Esophagus squamous epithelium (tissue), 5 donors: ENCODE measurements around the gene LPAR6. TPM values are rescaled to one million over a fixed set of nuclear protein-coding genes. Genes with fewer than 3 reads are reported as not detected.

Experiments
- DNase-seq: peaks from one replicate; lab custom pipeline; 2025; lab: John Stamatoyannopoulos, UW
- H3K27ac ChIP-seq, 4 donors: fragments of 200-600 bp; sonication (generic); one replicate each; pipeline ENCODE4 v1.5.1; 2016 to 2019; ENCODE audit warnings: mild to moderate bottlenecking in 1 of 4
- H3K27me3 ChIP-seq, 4 donors: fragments of 200-600 bp; sonication (generic); 1 replicate in 3 of 4; 2 replicates in 1 of 4; pipeline versions ENCODE4 v1.5.1 to v1.6.0; 2017 to 2021; ENCODE audit warnings: antibody characterized with exemption in 1 of 4
- H3K36me3 ChIP-seq, 3 donors: fragments of 200-600 bp; sonication (generic); one replicate each; pipeline ENCODE4 v1.5.1; 2016 to 2019
- H3K4me1 ChIP-seq, 3 donors: fragments of 200-600 bp; sonication (generic); one replicate each; pipeline ENCODE4 v1.5.1; 2017 to 2019
- H3K4me3 ChIP-seq, 4 donors: fragments of 200-600 bp; sonication (generic); 1 replicate in 3 of 4; 2 replicates in 1 of 4; pipeline ENCODE4 v1.5.1; 2016 to 2019; ENCODE audit warnings: mild to moderate bottlenecking in 2 of 4, moderate library complexity in 1 of 4
- H3K9me3 ChIP-seq, 3 donors: fragments of 200-600 bp; sonication (generic); one replicate each; pipeline ENCODE4 v1.5.1; 2016 to 2019
- CTCF ChIP-seq, 6 experiments: fragments of 450-650 bp in 4 of 6; fragments of 200-600 bp in 2 of 6; sonication (generic) in 2 of 6; IDR thresholded peaks; one replicate each; pipeline ENCODE4 v1.5.1; 2016 to 2019; ENCODE audit warnings: antibody characterized with exemption in 6 of 6, mild to moderate bottlenecking in 4 of 6, moderate library complexity in 4 of 6
- POLR2A ChIP-seq, 4 donors: fragments of 450-650 bp; IDR thresholded peaks; one replicate each; pipeline ENCODE4 v1.6.1; 2017; ENCODE audit warnings: antibody characterized with exemption in 4 of 4, mild to moderate bottlenecking in 4 of 4, moderate library complexity in 3 of 4
- WGBS, 2 donors: methylation state at CpG; one replicate each; pipeline ENCODE4 v1.1.5; 2018; 5-methylcytosine and 5-hydroxymethylcytosine counted together
- intact Hi-C: fragments of 100-400 bp; cut with DNase I; formaldehyde crosslinking; loops from one replicate; pipeline ENCODE4 v1.15.0; 2022
- total RNA-seq, 4 donors: library from RNA; depleted of rRNA; stranded (reverse); fragments of >200 nt; gene quantifications; one replicate each; pipeline ENCODE4 v1.1.0, GENCODE V29; 2016
- donor health status: DM: yes; HTN: yes; CAD: no.

Gene LPAR6
- total RNA-seq, 4 donors from 2014 or later, result 50.6 to 102 (median 82.2) TPM

- peaks cover 0 to 3% (median 0%) of the 10 kb centered on the region in 3 donors for H3K9me3 ChIP-seq
- no peaks in the 10 kb centered on the region for H3K27me3 ChIP-seq
- peaks cover 0 to 41% (median 4%) of the 10 kb centered on the region in 3 donors for H3K36me3 ChIP-seq
- no peak for DNase-seq
- intact Hi-C loops, result no loop called here
- H3K4me3 ChIP-seq, result no peak overlapping the region
- WGBS, 2 donors, result 87 to 91% methylated on average over 8 of the region's 8 CpGs
- TF ChIP-seq CTCF (IDR thresholded peaks at IDR 0.05) (no peak), POLR2A (IDR thresholded peaks at IDR 0.05) (no peak)
- no peak overlapping the region for H3K27ac ChIP-seq
- no peaks in the 10 kb centered on the region for H3K4me1 ChIP-seq
Measured at GRCh38 chr13:48386816-48387215, 26.1 kb downstream of the LPAR6 start.

- 91 to 99% methylated on average over 2 of the region's 2 CpGs for WGBS, 2 donors
- DNase-seq, result no peak
- Histone ChIP-seq H3K27me3 (no peaks in the 10 kb centered on the region), H3K36me3 (peaks cover 0 to 65% (median 0%) of the 10 kb centered on the region in 3 donors), H3K4me3 (no peak overlapping the region), H3K9me3 (no peaks in the 10 kb centered on the region), H3K27ac (no peak overlapping the region), H3K4me1 (no peaks in the 10 kb centered on the region)
- TF ChIP-seq POLR2A (IDR thresholded peaks at IDR 0.05), result no peak
- no peak for TF ChIP-seq CTCF (IDR thresholded peaks at IDR 0.05)
- intact Hi-C loops, result no loop called here
Measured at GRCh38 chr13:48383384-48383783, 29.5 kb downstream of the LPAR6 start.

- no peak for DNase-seq
- no peaks in the 10 kb centered on the region for H3K27me3 ChIP-seq
- no peaks in the 10 kb centered on the region for H3K9me3 ChIP-seq
- intact Hi-C loops, result no loop called here
- TF ChIP-seq CTCF (IDR thresholded peaks at IDR 0.05) (no peak), POLR2A (IDR thresholded peaks at IDR 0.05) (no peak)
- H3K4me3 ChIP-seq, result no peak overlapping the region
- H3K4me1 ChIP-seq, result no peaks in the 10 kb centered on the region
- peaks cover 0 to 78% (median 0%) of the 10 kb centered on the region in 3 donors for H3K36me3 ChIP-seq
- H3K27ac ChIP-seq, result no peak overlapping the region
Measured at GRCh38 chr13:48380581-48380980, 32.3 kb downstream of the LPAR6 start.

GRCh38 chr13:48377857-48378256 is 35.1 kb downstream of the LPAR6 start:
- H3K9me3 ChIP-seq, result no peaks in the 10 kb centered on the region
- intact Hi-C loops, result no loop called here

GRCh38 chr13:48370815-48371214 is 42.1 kb downstream of the LPAR6 start:
- WGBS, 2 donors, result 71 to 78% methylated on average over 2 of the region's 2 CpGs
- Histone ChIP-seq H3K4me3 (no peak overlapping the region), H3K36me3 (peaks cover 0 to 55% (median 0%) of the 10 kb centered on the region in 3 donors), H3K4me1 (no peaks in the 10 kb centered on the region), H3K9me3 (no peaks in the 10 kb centered on the region), H3K27ac (no peak overlapping the region), H3K27me3 (no peaks in the 10 kb centered on the region)
- no peak for DNase-seq
- intact Hi-C loops, result no loop called here
- no peak for TF ChIP-seq POLR2A (IDR thresholded peaks at IDR 0.05)
- TF ChIP-seq CTCF (IDR thresholded peaks at IDR 0.05), result no peak

More at GRCh38 chr13:48377857-48378256, 35.1 kb downstream of the LPAR6 start:
- Histone ChIP-seq H3K27me3 (no peaks in the 10 kb centered on the region), H3K4me1 (no peaks in the 10 kb centered on the region), H3K27ac (no peak overlapping the region), H3K36me3 (peaks cover 0 to 84% (median 0%) of the 10 kb centered on the region in 3 donors), H3K4me3 (no peak overlapping the region)
- DNase-seq, result no peak
- TF ChIP-seq CTCF (IDR thresholded peaks at IDR 0.05) (no peak), POLR2A (IDR thresholded peaks at IDR 0.05) (no peak)
- 79 to 86% methylated on average over 2 of the region's 2 CpGs for WGBS, 2 donors
